Fibroblast of skin of right quadriceps (primary cell): ENCODE data around the gene NLGN1.

Experiments
- DNase-seq: peaks from one replicate; pipeline ENCODE4 v3.0.0-alpha.2; 2013

Gene NLGN1

GRCh38 chr3:174020156-174020555, 622.6 kb downstream of the NLGN1 start:
- no peak for DNase-seq

DNA sequence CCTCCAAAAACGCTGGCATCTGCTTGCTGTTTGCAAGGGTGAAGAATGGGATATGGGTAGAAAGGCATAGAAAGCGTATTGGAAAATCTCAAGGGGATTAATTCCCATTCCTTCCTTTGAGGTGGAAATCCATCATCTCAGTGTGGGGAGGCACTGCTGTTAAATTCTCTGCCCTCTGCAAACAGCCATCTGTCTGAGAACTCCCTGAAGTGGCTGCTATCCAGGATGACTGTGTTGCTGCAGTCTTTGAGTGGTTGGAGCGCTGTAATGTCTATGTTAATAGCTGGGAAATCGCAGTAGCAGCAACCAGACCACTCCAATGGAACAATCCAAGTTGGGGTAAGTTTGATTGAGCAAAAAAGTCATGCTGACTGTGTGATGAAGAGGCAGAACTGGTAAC, 625.9 kb downstream of the NLGN1 start:
- DNase-seq: peak; percentile 2

GRCh38 chr3:174028673-174029072, 631.1 kb downstream of the NLGN1 start:
- no peak for DNase-seq

DNA sequence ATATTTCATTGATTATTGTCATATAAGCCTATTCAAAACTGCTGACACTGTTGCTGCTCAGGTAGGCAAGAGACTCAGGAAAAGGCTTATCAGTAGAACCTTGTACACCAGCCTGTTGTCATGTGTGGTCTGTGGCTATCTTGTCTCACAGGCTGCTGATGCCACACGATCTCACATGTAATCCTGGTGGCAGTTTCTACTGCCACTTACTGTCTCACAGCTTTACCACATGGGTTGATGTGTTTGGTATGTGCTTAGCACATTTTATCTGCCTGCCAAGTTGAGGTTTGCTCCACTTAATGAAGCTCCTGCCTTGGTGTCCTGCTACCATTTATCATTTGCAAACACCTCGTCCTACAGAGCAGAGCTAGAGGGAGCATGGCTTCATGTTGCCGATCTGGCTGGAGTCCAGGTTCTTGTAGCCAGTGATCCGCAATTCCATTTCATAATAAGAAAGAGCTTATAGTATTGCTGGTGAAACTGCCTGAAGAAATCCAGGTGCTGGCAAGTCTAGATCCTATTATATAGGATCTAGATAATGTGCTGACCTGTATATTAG, 637.9 kb downstream of the NLGN1 start:
- DNase-seq: peak; percentile 3

DNA sequence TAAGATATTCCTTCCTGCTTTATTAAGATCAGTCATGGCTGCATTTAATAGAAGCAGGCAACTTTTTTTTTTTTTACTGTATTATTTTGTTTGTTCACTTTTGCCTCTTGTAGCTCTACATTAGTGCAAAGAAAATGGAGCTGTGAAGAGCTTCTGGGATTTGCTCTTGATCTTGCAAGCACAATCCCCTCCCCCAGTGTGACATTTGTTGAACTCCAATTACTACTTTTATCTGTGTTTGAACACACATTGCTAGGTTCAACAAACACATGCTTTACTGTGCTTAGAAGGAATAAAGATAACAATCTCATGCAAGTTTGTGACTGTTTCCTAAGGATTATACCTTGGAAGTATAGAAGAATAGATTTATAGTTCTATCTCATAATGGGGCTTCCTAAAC, 648.8 kb downstream of the NLGN1 start:
- no peak for DNase-seq

DNA sequence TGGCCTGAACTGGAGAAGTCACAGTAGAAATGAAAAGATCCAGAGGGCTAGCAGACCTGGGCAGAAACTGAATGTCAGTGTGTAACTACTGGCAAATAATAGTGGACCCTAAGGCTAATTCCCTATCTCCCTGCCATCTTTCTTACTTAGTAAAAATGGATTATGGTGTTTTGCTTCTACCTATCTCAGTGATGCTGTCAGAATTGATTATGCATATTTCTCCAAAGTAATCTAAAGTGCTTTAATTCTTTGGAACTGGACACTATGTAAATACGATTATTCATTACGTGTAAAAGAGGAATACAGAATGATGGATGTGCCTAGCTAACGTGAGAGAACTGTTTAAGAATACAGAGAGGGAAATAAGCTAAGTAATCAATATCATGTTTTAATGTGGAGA, 651.9 kb downstream of the NLGN1 start:
- no peak for DNase-seq

DNA sequence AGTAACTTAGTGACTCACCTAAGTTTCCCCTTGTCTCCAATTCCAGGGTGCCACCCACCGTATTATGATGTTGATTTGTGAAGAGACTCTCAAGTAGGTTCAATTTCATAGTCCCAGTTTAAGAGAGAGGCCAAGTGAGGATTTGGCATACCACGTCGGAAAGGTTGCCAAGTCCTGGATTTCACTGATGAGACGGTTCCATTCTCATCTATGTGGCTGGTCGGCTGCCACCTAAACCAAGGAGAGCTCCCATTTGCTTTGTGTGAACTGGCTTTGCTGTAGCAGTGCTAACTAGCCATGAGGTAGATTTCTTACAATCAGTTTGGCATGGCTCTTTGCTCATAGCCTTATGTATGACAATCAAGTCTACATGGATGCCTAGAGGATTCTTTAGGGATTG, 653.6 kb downstream of the NLGN1 start:
- no peak for DNase-seq

- DNase-seq: no peak
These were observed 661.3 kb downstream of the NLGN1 start for GRCh38 chr3:174058804-174059203.

DNA sequence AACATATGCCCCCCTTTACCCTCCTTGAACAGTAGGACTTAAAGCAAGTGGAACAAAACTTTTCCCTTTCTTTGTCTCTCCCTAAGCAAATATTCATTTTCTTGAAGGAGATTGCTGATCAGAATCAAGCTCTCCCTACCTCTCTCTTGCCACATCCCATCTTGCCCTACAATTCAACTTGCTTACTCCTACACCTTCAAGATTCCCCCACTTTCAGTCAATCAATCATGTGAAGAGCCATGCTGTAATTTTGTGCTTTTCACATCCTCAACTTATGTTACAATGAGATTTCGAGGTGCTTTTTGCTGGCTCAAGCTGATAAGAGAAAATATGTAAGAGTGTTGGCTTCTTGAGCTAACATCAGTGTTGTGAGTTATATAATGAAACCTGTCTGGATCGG, 662.9 kb downstream of the NLGN1 start:
- no peak for DNase-seq

DNA sequence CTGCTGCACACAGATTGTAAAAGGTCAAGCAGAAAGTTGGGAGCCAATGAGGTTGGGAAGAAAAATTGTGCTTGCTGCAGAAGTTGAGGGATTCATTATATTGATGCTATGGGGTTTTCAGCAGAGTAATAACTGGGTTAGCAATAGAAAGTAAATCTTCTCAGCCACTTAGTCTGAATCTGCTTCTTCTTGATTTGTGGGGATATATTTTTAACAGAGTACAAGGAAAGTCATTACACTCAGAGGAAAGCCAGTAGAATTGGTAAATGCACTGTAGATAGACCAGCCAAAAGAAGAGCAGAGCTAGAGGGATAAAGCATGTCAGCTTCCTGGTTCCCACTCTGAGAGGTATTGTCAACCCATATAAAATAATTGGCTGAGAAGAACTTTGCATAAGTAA, 663.6 kb downstream of the NLGN1 start:
- no peak for DNase-seq

GRCh38 chr3:174061731-174062130, 664.2 kb downstream of the NLGN1 start:
- DNase-seq: no peak

GRCh38 chr3:174062923-174063322, 665.4 kb downstream of the NLGN1 start:
- DNase-seq: no peak

GRCh38 chr3:174068035-174068434, 670.5 kb downstream of the NLGN1 start:
- DNase-seq: no peak

GRCh38 chr3:174072675-174073074, 675.1 kb downstream of the NLGN1 start:
- DNase-seq: no peak

GRCh38 chr3:174083706-174084105, 686.2 kb downstream of the NLGN1 start:
- DNase-seq: no peak

DNA sequence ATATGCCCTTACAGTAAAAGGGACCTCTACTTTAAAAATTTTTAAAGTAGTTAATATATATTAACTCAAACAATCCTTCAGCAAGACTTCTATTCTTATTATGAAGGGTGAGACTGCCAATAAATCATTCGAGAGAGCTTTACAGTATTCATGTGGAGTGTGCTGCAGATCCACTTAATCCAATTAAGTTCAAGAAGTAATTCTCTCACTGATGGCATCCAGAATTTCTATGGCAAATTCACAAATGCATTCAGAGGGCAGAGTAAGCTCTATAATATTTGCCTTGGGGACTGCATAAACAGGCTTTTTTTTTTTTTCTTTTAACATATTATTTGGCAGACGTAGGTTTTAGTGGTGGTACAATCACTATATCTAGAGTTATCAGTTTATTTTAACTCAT, 692.0 kb downstream of the NLGN1 start:
- DNase-seq: no peak

GRCh38 chr3:174094669-174095068, 697.1 kb downstream of the NLGN1 start:
- no peak for DNase-seq

GRCh38 chr3:174097686-174098085, 700.1 kb downstream of the NLGN1 start:
- DNase-seq: no peak

- peak; percentile 41 for DNase-seq
These were observed 701.2 kb downstream of the NLGN1 start for GRCh38 chr3:174098746-174099145.

DNA sequence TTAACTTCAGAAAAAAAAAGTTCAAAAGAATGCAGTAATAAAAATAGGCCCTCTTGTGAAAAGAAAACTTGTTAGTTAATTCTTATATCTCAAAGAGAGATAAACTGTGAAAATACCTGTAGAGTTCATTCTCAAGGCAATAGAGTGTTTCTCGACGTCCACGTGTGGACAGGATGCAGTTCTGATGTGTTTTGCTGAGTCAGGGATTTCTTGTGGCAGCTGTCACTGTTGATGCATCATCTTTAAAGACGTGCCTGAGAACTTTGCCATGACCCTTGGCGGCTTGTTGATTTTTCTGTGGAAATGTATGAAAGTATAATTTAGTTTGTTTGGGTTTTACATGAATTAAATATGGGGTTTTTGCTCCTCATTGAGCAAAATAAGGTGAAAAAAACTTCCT, 702.2 kb downstream of the NLGN1 start:
- no peak for DNase-seq

- no peak for DNase-seq
These were observed 703.2 kb downstream of the NLGN1 start for GRCh38 chr3:174100744-174101143.

DNA sequence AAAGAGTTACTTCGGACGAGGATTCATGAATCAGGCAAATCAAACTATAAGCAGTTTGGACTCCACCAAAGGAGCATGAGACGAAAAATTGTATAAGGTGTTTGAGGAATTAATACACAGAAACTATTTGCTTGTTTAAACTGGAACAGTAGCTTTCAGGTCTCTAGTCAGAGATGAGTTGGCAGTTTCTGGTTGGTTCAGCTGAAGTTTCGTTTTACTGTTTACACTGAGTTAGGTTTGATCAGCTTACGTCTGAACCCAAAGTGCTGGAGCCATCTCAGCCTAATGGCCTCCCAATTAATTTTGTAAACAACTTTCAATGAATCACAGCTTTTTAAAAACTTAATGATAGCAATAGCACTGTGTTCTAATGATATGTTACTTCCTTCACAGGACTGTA, 703.7 kb downstream of the NLGN1 start:
- DNase-seq: no peak

- no peak for DNase-seq
These were observed 704.7 kb downstream of the NLGN1 start for GRCh38 chr3:174102274-174102673.

- peak; percentile 23 for DNase-seq
These were observed 705.3 kb downstream of the NLGN1 start for GRCh38 chr3:174102866-174103265.

DNA sequence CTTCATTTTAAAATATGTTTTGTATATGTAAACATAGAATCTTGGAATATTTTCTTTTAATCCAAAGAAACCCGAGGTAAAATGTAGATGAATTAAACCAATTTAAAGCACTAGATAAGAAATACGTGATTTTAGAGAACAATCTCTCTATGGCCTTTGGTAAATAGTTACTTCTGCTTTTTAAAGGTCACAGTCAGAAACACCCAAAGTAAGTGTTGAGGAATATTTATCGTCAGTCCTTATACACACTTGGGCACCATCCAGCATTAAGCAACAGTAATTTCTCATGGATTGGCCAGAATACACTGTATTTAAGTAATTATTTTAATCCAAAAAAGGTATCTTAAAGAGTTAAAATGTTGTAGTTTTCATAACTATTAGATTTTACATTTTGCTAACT, 713.2 kb downstream of the NLGN1 start:
- no peak for DNase-seq

DNA sequence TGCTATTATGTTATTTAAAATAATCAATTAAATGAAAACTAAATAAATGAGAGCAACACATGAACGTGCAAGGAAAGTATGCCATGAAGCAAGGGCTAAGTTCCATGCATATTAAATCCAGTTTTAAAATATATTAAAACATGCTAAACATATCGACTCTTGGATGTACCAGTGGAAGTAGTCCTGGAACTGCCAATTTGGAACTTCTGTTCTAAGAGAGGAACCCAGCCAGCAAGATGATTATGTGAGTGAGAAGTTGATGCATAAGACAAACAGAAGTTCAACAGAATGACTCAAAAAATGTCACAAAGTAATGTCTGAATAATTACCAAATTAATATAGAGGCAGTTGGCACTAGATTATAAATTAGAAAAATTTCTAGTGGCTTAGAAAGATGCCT, 714.2 kb downstream of the NLGN1 start:
- DNase-seq: no peak
